K562 (cell line): ENCODE data around the gene ANKRD11. TPM values are rescaled to one million over a fixed set of nuclear protein-coding genes. Genes with fewer than 3 reads are reported as not detected.

Experiments
- ATAC-seq: fragments of 200-7000 bp; cut with Tn5 transposase; 3 replicates; pipeline ENCODE4 v1.9.1; 2020; ENCODE audit warnings: moderate library complexity
- BruUV-seq: library from RNA; stranded (reverse); fragments of 400-500 nt; replicated peaks from 2 replicates; lab custom pipeline; 2021; lab: Mats Ljungman, UMichigan
- CTCF ChIA-PET: fragments of 300-600 bp; formaldehyde crosslinking; extraction: SDS; loops from one replicate; lab custom pipeline; 2021; ENCODE audit warnings: low intra/inter-chr PET ratio; lab: Yijun Ruan, JAX
- POLR2A ChIA-PET: fragments of 300-600, 350-650 bp; sonication (Branson Sonifier 250); formaldehyde crosslinking; extraction: SDS; loops from one replicate; lab custom pipeline; 2021; ENCODE audit warnings: antibody characterized with exemption, inconsistent platforms; lab: Yijun Ruan, JAX
- DNase-seq, 4 experiments: peaks; one replicate each; pipeline versions ENCODE4 v3.0.0 to v3.0.0-alpha.2; 2011 to 2018; ENCODE audit warnings: low spot score in 3 of 4, mixed read lengths in 3 of 4; ENCODE audit errors: extremely low read depth in 1 of 4
- FAIRE-seq: peaks from 2 replicates; lab custom pipeline; 2011; peaks lifted over from hg19 to GRCh38; lab: Jason Lieb, UNC
- H2AFZ ChIP-seq: 2 replicates; pipeline ENCODE4 v1.6.0; 2011; ENCODE audit warnings: low read depth, low read length, control low read depth, inconsistent platforms
- H3K27ac ChIP-seq: fragments of 200-600 bp; 3 replicates; pipeline ENCODE4 v1.8.0; 2011; ENCODE audit warnings: low read depth, mild to moderate bottlenecking, control low read depth, inconsistent platforms, low read length, moderate library complexity, mixed read lengths; ENCODE audit errors: extremely low read depth
- H3K27me3 ChIP-seq, 2 experiments: fragments of 300-600 bp in 1 of 2; 2 replicates in 1 of 2; 3 replicates in 1 of 2; pipeline versions ENCODE4 v1.6.0 to v1.8.0; 2011; ENCODE audit warnings: inconsistent platforms in 2 of 2, low read length in 2 of 2, mild to moderate bottlenecking in 1 of 2, mixed read lengths in 1 of 2, moderate library complexity in 1 of 2; ENCODE audit not compliant: control insufficient read depth in 2 of 2, insufficient read depth in 2 of 2
- H3K36me3 ChIP-seq: fragments of 300-600 bp; 3 replicates; pipeline ENCODE4 v1.8.0; 2011; ENCODE audit warnings: mild to moderate bottlenecking, low read length, inconsistent platforms; ENCODE audit not compliant: control insufficient read depth, insufficient read depth
- H3K4me1 ChIP-seq, 2 experiments: fragments of 200-600 bp in 1 of 2; replicated peaks in 1 of 2; 2 replicates in 1 of 2; 3 replicates in 1 of 2; pipeline versions ENCODE4 v1.5.1 to v1.8.0; 2011; ENCODE audit warnings: inconsistent platforms in 2 of 2, low read length in 2 of 2, mild to moderate bottlenecking in 1 of 2, mixed read lengths in 1 of 2, moderate library complexity in 1 of 2; ENCODE audit not compliant: control insufficient read depth in 2 of 2, insufficient read depth in 2 of 2
- H3K4me2 ChIP-seq: 2 replicates; pipeline ENCODE4 v1.6.1; 2011; ENCODE audit warnings: low read length, control low read depth, inconsistent platforms, mixed read lengths; ENCODE audit not compliant: insufficient read depth
- H3K4me3 ChIP-seq: fragments of 200-600 bp; sonication (generic), shearing (Covaris generic); 2 replicates; pipeline ENCODE4 v1.5.1; 2016; ENCODE audit warnings: control low read depth, inconsistent platforms
- H3K79me2 ChIP-seq: fragments of 200-600 bp; 3 replicates; pipeline ENCODE4 v1.8.0; 2011; ENCODE audit warnings: low read length, inconsistent platforms; ENCODE audit not compliant: control insufficient read depth, insufficient read depth
- H3K9ac ChIP-seq, 2 experiments: 2 replicates each; pipeline versions ENCODE4 v1.6.0 to v1.6.1; 2011; ENCODE audit warnings: low read depth in 2 of 2, low read length in 2 of 2, control low read depth in 1 of 2, inconsistent platforms in 1 of 2, mild to moderate bottlenecking in 1 of 2, mixed read lengths in 1 of 2; ENCODE audit not compliant: insufficient read depth in 1 of 2
- H3K9me1 ChIP-seq: one replicate; pipeline ENCODE4 v1.6.0; 2011; ENCODE audit warnings: inconsistent platforms, mild to moderate bottlenecking, low read length, moderate library complexity; ENCODE audit not compliant: control insufficient read depth, insufficient read depth
- H3K9me3 ChIP-seq: replicated peaks from 2 replicates; pipeline ENCODE4 v1.5.1; 2011; ENCODE audit warnings: low read depth, low read length, inconsistent platforms; ENCODE audit not compliant: control insufficient read depth, insufficient read depth
- H4K20me1 ChIP-seq: replicated peaks from 2 replicates; pipeline ENCODE4 v1.6.1; 2011; ENCODE audit warnings: low read length, inconsistent platforms, mixed read lengths; ENCODE audit not compliant: control insufficient read depth, insufficient read depth
- E2F6 ChIP-seq, 2 experiments: IDR thresholded peaks; 2 replicates each; pipeline ENCODE4 v1.6.1; 2011; ENCODE audit warnings: borderline replicate concordance in 1 of 2, control low read depth in 1 of 2, low read depth in 1 of 2, low read length in 1 of 2, mild to moderate bottlenecking in 1 of 2, mixed read lengths in 1 of 2, moderate library complexity in 1 of 2; ENCODE audit not compliant: insufficient read depth in 1 of 2, insufficient read length in 1 of 2, poor library complexity in 1 of 2, severe bottlenecking in 1 of 2; ENCODE audit errors: extremely low read depth in 1 of 2
- FOXJ3 ChIP-seq: sonication (generic); formaldehyde crosslinking; IDR thresholded peaks from 2 replicates; pipeline ENCODE4 v1.4.0; 2020; ENCODE audit warnings: mild to moderate bottlenecking, missing genetic modification reagents
- PHF21A ChIP-seq: fragments of 450-650 bp; IDR thresholded peaks from 2 replicates; pipeline ENCODE4 v1.6.1; 2017; ENCODE audit warnings: low read depth, borderline replicate concordance
- POLR3A ChIP-seq: IDR thresholded peaks from 2 replicates; pipeline ENCODE4 v1.6.1; 2011; ENCODE audit warnings: borderline replicate concordance, mild to moderate bottlenecking, moderate library complexity; ENCODE audit not compliant: insufficient read length, insufficient read depth; ENCODE audit errors: extremely low read depth
- PRPF4 ChIP-seq: fragments of 200-400 bp; formaldehyde crosslinking; IDR thresholded peaks from one replicate; pipeline ENCODE4 v1.6.1; 2017; ENCODE audit warnings: low read length, low read depth, mild to moderate bottlenecking; ENCODE audit not compliant: insufficient read depth, poor library complexity, severe bottlenecking
- RB1 ChIP-seq: fragments of 450-650 bp; IDR thresholded peaks from 2 replicates; pipeline ENCODE4 v1.6.1; 2017; ENCODE audit warnings: low read depth, mild to moderate bottlenecking
- RBBP5 ChIP-seq: fragments of 200-600 bp; sonication (generic); IDR thresholded peaks from 2 replicates; pipeline ENCODE4 v1.6.1; 2012; ENCODE audit warnings: borderline replicate concordance, mild to moderate bottlenecking, low read length, control low read depth, inconsistent platforms; ENCODE audit not compliant: insufficient read depth, poor library complexity, severe bottlenecking
- RNF219 ChIP-seq: fragments of 250-450 bp; sonication (Bioruptor Pico); IDR thresholded peaks from 2 replicates; pipeline ENCODE4 v1.5.0; 2022; ENCODE audit warnings: mild to moderate bottlenecking
- SAP30 ChIP-seq: fragments of 200-600 bp; sonication (generic); IDR thresholded peaks from 2 replicates; pipeline ENCODE4 v1.6.1; 2012; ENCODE audit warnings: borderline replicate concordance, low read depth, mild to moderate bottlenecking, moderate library complexity, low read length, control low read depth, inconsistent platforms; ENCODE audit not compliant: insufficient read depth, poor library complexity, severe bottlenecking
- SRSF3 ChIP-seq: fragments of 200-400 bp; formaldehyde crosslinking; IDR thresholded peaks from 2 replicates; pipeline ENCODE4 v1.6.1; 2016; ENCODE audit warnings: mild to moderate bottlenecking, low read length, moderate library complexity; ENCODE audit not compliant: insufficient read depth
- TBL1XR1 ChIP-seq, 2 experiments: IDR thresholded peaks; 2 replicates each; pipeline ENCODE4 v1.6.1; 2012; ENCODE audit warnings: improper control_type of control experiment in 2 of 2, low read length in 2 of 2, mild to moderate bottlenecking in 1 of 2
- ZNF311 ChIP-seq: fragments of 250-450 bp; sonication (Bioruptor Pico); IDR thresholded peaks from 2 replicates; pipeline ENCODE4 v1.4.0; 2020; ENCODE audit warnings: mild to moderate bottlenecking, moderate library complexity
- ZNF707 ChIP-seq: fragments of 250-450 bp; sonication (Bioruptor Pico); conservative IDR thresholded peaks from 2 replicates; pipeline ENCODE4 v1.8.0; 2022; ENCODE audit warnings: inconsistent platforms, mild to moderate bottlenecking, moderate library complexity
- WGBS: fragments of 100-300 bp; shearing (Covaris generic); methylation state at CpG from one replicate; pipeline ENCODE4 v1.1.6; 2016; ENCODE audit warnings: low coverage, mixed read lengths; ENCODE audit not compliant: insufficient coverage; ENCODE audit errors: missing lambda C conversion rate; 5-methylcytosine and 5-hydroxymethylcytosine counted together
- in situ Hi-C: fragments of 300-500 bp; cut with MboI; formaldehyde crosslinking; loops from 4 replicates; pipeline ENCODE4 v1.15.0; 2018; ENCODE audit warnings: inconsistent platforms, mixed read lengths
- intact Hi-C: fragments of 100-400 bp; cut with micrococcal nuclease; formaldehyde crosslinking; loops from 2 replicates; pipeline ENCODE4 v1.14.2; 2022
- polyA plus RNA-seq, 8 experiments: library from polyadenylated mRNA; depleted of rRNA in 4 of 8; stranded (reverse) in 5 of 8; unstranded in 3 of 8; fragments of >200 nt; fragmentation: Nextera tagmentation in 2 of 8; fragmentation: Illumina TruSeq in 1 of 8; extraction: Ambion mirVana in 2 of 8; extraction: Trizol in 1 of 8; gene quantifications; 2 replicates each; pipeline versions ENCODE4 v1.2.1 to v1.2.3, GENCODE V29; 2011 to 2014; ENCODE audit warnings: inconsistent platforms in 1 of 8, missing spikeins in 1 of 8
- total RNA-seq, 7 experiments: library from RNA; depleted of rRNA in 6 of 7; stranded (reverse); fragments of >200 nt in 6 of 7; fragmentation: Illumina TruSeq in 2 of 7; extraction: Trizol in 2 of 7; gene quantifications; 2 replicates each; pipeline versions ENCODE4 v1.2.1 to v1.2.3, GENCODE V29; 2011 to 2021; ENCODE audit warnings: low replicate concordance in 1 of 7
- TF ChIP-seq, protein P1 (sequence below): sonication (generic); formaldehyde crosslinking; IDR thresholded peaks from 2 replicates; pipeline ENCODE4 v1.8.0; 2022; ENCODE audit warnings: missing genetic modification reagents, mild to moderate bottlenecking, borderline replicate concordance

The ANKRD11 gene
- total and polyA plus RNA-seq, 9 of the 15 experiments (the other 6 are each of a cell fraction or from before 2014, with no cell fraction given): 4.7 to 126 (median 31.7) TPM

DNA sequence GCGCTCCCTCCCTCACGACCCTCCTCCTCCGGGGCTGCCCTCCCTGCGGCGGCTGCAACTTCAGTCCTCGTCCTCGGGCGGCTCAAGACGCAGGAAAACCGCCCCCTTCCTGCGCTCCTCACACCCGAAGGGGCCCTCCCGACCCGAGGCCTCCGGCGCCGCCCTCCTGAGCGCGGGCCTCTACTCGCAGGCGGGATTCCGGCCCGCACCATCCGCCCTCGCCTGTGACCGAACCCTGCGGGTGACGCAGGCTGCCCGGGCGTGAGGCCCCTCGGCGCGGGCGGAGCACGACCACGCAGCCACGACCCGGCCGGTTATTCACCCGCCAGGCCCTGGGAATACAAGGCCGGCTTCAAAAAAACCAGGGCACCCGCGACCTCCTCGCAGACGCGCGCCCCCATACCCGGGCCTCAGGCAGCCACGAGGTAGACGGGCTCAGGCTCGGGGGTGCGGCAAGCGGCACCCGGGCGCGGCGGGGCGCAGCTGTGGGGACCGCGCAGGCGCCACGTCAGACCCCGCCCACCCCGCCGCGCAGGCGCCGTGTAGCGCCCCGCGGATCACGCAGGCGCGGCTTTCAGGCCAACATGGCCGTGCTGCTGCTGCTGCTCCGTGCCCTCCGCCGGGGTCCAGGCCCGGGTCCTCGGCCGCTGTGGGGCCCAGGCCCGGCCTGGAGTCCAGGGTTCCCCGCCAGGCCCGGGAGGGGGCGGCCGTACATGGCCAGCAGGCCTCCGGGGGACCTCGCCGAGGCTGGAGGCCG is 17.7 kb upstream of the ANKRD11 start, which contains the start of gene SPG7:
Gene SPG7, plus strand, starts transcription at position 570 of the 757 bp plus-strand sequence. Its CDS starts 15 bp downstream, at position 585.
- Histone ChIP-seq H4K20me1 (no peaks in the 10 kb centered on the region; the same call in 1 of the 2 replicates), H3K9me1 (no peaks in the 10 kb centered on the region), H3K4me2 (peak within 1 kb of the TSS; percentile 95), H3K4me3 (peak within 1 kb of the TSS; percentile 77), H3K36me3 (peaks cover 26% of the 10 kb centered on the region), H3K4me1 (peaks cover 29 to 55% of the 10 kb centered on the region in 2 experiments; a peak in 4 of 5 replicates), H2AFZ (peak within 1 kb of the TSS; percentile 88), H3K27me3 (no peaks in the 10 kb centered on the region; a peak in 1 of 5 replicates), H3K27ac (peak within 1 kb of the TSS; percentile 90), H3K79me2 (peaks cover 56% of the 10 kb centered on the region), H3K9ac (peak within 1 kb of the TSS; percentile 93 to 99), H3K9me3 (no peaks in the 10 kb centered on the region)
- intact Hi-C loops: loop anchor here (5.0 to 10.0 kb wide), 4 partner anchors 53 to 696 kb away; partner anchors contain the start of genes APRT and ZNF778
- 0% methylated on average over 48 of the region's 90 CpGs for WGBS
- in situ Hi-C loops: no loop called here
- ChIA-PET POLR2A (interaction anchor here (0.6 to 2.0 kb wide), 13 partner anchors 9 to 724 kb away, joined by 3 to 9 read pairs (median 4); no protein-coding TSS in a partner anchor), CTCF (interaction anchor here (0.8 to 1.2 kb wide), 2 partner anchors 166 to 174 kb away, joined by 3 to 12 read pairs; no protein-coding TSS in a partner anchor)
- ATAC-seq (peak; percentile 83), FAIRE-seq (peak; percentile 58), DNase-seq (peak; percentile 93 to 96 (median 94))
- TSS peak; percentile 67 for BruUV-seq
- TF ChIP-seq PRPF4: peak; percentile 68
- TF ChIP-seq RBBP5: peak; percentile 86
- peak; percentile 72 to 90 for TF ChIP-seq E2F6 (IDR thresholded peaks at IDR 0.05; ENCODE audit: borderline replicate concordance in 1 of 2, extremely low read depth in 1 of 2, insufficient read depth in 1 of 2, insufficient read length in 1 of 2, low read depth in 1 of 2, low read length in 1 of 2, poor library complexity in 1 of 2, severe bottlenecking in 1 of 2)
- TF ChIP-seq ZNF311: no peak
- no peak for TF ChIP-seq POLR3A
- TF ChIP-seq RNF219 (CRISPR knock-in tag): no peak
- peak; percentile 29; the same call in 1 of the 2 replicates for TF ChIP-seq PHF21A
- no peak for TF ChIP-seq ZNF707 (CRISPR knock-in tag)
- no peak; the same call in 1 of the 2 replicates for TF ChIP-seq SRSF3
- TF ChIP-seq TBL1XR1 (IDR thresholded peaks at IDR 0.05; ENCODE audit: low read length in 2 of 2): 0 out of 4 replicates have a peak, but pooled peaks of 1 of the 2 experiments have one; percentile 19
- TF ChIP-seq, protein P1, sequence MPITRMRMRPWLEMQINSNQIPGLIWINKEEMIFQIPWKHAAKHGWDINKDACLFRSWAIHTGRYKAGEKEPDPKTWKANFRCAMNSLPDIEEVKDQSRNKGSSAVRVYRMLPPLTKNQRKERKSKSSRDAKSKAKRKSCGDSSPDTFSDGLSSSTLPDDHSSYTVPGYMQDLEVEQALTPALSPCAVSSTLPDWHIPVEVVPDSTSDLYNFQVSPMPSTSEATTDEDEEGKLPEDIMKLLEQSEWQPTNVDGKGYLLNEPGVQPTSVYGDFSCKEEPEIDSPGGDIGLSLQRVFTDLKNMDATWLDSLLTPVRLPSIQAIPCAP (CRISPR knock-in tag): no peak
- no peak for TF ChIP-seq FOXJ3 (CRISPR knock-in tag)
- peak; percentile 50 for TF ChIP-seq SAP30
- TF ChIP-seq RB1: peak; percentile 58
